ENCODE data around the gene TOR4A. TPM values are rescaled to one million over a fixed set of nuclear protein-coding genes. Genes with fewer than 3 reads are reported as not detected.

The TOR4A gene
- total RNA-seq, 4 donors from 2014 or later, result 3.3 to 9.0 (median 6.6) TPM

DNA sequence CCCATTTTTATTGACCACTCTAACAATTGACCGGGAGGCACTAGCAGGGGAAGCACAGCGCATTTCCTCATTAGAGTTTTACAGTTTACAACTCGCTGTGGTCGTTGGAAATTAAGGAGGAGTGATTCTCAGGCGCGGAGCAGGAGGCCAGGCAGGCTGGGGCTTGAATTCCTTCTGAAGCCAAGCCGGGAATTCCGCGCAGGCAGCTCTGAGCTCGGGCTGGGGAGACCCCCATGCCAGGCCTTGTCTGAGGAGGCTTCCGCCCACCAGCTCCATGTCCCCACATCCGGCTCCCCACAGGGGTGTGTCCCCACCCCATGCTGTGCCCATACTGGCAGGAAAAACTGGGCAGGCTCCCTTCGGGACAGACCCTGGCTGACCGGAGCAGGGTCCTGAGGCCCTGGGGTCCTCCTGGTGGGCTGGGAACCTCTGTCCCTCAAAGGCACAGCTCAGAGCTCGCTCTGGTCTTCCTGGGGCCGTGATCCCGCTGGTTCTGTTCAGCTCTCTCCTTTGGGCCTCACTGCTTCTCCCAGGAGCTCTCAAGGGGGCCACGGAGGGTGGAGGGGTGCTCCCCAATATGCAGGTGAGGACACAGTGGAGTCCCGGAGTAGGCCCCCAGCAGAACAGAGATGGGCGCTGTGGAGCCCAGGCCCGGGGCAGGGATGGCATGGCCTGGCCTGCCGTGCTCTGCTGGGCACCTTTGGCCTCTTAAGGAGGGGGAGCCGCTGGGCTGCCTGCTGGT, 25.8 kb downstream of the TOR4A start:
- TF ChIP-seq, protein P1, sequence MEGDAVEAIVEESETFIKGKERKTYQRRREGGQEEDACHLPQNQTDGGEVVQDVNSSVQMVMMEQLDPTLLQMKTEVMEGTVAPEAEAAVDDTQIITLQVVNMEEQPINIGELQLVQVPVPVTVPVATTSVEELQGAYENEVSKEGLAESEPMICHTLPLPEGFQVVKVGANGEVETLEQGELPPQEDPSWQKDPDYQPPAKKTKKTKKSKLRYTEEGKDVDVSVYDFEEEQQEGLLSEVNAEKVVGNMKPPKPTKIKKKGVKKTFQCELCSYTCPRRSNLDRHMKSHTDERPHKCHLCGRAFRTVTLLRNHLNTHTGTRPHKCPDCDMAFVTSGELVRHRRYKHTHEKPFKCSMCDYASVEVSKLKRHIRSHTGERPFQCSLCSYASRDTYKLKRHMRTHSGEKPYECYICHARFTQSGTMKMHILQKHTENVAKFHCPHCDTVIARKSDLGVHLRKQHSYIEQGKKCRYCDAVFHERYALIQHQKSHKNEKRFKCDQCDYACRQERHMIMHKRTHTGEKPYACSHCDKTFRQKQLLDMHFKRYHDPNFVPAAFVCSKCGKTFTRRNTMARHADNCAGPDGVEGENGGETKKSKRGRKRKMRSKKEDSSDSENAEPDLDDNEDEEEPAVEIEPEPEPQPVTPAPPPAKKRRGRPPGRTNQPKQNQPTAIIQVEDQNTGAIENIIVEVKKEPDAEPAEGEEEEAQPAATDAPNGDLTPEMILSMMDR (IDR thresholded peaks at IDR 0.05; ENCODE audit: low read depth), result no peak

DNA sequence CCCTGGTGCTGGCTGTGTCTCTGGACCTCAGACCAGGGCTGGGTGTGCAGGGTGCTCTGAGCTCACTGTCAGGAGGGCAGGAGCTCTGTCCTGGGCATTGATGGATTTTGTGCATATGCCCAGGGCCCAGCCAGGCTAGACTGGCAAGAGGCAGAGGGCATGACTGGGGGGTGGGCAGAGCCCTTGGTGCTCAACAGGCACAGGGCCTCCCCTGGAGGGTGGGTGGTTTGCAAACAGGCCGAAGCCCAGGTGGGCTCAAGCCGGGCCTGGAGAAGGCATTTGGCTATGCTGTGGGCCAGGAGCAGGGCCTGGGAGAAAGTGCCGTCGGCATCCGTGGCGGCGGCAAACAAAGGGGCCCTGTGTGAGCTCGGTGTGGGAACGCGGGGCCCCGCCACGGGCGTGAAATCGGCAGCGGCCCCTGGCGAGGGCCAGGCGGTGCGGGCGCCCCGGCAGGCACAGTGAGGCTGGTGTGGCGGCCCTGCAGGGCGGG, 26.4 kb downstream of the TOR4A start:
- TF ChIP-seq, protein P1 (IDR thresholded peaks at IDR 0.05; ENCODE audit: low read depth), result no peak

DNA sequence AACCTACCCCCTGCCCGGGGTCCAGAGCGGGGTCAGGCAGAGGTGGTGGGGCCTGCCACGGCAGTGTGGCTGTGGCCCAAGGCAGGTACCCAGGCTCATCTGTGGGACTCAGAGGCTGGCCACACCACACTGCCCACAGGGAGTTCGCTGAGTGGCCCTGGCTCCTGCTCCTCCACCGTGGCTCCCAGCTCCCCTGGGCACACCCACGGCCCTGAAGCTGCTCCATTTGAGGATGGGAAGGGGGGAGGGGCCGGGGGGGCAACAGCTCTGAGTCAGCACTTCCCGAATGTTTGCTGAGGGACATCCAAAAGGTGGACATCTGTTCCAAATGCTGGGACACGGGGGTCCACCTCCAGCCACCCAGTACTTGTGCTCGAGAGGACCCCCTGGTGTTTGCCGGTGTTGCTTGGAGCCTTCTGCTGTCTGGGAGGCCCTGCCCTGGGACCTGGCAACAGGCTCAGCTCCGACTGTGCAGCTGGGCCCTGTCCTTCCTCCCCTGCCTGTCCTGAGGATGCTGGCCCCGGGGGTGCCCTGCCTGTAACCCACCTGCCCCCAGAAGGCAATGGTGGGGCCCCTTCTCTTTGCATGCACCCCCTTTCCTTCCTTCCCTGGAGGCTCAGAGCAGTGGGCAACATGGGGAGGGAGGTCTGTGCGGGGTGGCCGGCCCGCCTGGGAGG, 27.0 kb downstream of the TOR4A start:
- TF ChIP-seq, protein P1 (IDR thresholded peaks at IDR 0.05; ENCODE audit: low read depth), result no peak

DNA sequence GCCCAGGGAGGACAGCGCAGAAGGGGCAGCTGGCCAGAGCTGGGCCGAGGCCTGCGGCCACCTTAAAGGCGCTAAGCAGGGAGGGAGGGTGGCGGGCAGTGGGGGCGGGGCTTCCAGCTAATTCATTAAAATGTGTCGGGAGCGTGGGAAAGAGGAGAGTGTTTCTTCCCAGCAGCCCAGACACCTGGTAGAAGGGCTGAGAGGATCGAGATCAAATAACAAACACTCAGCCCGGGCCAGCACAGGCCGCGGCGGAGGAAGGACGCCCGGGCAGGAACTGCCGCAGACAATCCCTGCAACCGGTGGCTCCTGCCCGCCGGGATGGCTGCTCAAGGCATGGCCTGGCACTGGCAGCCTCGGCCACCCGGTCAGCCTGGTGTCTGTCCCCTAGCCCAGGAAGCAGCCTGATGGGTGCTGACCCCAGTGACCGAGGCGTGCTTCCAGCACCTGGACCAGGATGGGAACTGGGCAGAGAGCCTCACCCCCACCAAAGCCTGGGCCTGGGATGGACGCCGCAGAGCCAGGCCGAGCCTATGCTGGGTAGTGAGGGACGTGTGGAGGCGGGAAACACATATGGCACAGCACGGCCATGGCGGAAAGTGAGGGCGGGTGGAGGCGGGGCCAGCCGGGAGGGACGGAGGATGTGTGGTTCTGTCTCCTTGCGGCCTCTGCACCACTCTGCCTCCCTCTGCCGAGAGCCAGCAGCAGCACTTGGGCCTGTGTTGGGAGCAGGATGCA, 27.7 kb downstream of the TOR4A start:
- TF ChIP-seq, protein P1 (IDR thresholded peaks at IDR 0.05; ENCODE audit: low read depth), result no peak

DNA sequence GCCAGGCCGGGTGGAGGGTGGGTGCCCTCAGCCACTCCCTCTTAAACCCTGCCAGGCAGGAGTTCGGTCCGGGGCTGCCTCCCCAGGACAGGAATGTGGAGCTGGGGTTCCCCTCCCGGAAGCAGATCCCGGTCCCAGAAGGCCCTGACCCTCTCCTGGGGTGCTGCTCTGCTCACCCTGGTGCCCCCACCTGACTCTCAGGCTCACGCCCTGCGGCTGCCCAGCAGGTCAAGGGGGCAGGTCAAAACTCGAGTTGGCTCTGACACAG, 28.2 kb downstream of the TOR4A start:
- TF ChIP-seq, protein P1 (IDR thresholded peaks at IDR 0.05; ENCODE audit: low read depth), result no peak

DNA sequence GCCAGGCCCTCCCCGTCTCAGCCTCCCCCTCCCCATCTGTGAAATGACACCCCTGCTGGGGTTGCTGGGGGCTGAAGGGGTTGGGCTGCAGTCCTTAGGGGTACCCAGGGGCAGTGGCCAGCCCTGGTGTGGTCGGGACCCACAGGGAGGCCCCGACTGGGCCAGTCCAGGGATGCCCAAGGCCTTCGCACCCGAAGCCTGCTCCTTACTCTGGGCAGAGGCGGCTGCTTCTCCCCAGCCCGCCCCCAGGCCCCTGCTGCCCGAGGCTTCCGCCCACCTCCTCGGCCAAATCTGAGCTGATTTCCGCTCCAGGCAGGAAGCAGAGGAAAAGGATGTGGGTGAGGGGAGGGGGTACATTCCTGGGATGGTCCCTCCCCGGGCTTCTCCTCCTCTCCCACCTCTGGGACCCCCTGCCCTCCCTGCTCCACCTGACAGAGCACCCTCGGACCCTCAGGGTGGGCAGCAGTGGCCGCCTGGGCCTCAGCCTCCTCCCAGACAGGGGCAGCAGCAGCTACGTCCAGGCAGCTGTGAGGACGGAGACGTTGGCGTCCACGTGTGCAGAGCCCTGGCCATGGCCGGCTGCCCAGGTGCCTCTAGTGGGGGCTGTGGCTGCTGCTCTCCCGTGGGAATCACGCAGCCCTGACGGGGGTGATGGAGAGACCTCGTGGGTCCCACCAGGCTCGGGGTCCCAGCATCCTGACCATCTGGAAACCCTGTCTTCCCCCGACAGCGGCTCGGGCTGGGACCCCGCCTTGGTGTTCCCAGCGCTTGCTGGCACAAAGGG, 28.7 kb downstream of the TOR4A start:
- TF ChIP-seq, protein P1 (IDR thresholded peaks at IDR 0.05; ENCODE audit: low read depth), result no peak
